ENCODE results near the gene PSTPIP1.

DNA sequence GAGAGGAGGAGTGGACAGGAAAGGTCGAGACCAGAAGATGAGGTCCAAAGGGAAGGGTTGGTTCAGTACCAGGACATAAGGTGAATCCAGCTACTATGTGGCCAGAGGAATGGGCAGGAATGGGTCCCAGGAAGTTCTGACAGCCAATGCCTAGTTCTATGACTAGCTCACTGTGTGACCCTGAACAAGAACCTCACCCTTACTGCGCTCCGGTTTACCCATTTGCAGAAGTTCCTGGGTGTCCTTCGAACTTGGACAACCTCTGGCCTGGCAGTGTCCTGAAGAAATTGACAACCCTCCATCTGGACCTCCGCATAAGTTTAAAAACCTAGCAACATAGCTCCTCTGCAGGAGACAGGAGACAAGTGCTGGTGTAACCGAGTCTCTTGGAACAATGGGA is 12.2 kb upstream of the PSTPIP1 start:
- TF ChIP-seq, protein P1, sequence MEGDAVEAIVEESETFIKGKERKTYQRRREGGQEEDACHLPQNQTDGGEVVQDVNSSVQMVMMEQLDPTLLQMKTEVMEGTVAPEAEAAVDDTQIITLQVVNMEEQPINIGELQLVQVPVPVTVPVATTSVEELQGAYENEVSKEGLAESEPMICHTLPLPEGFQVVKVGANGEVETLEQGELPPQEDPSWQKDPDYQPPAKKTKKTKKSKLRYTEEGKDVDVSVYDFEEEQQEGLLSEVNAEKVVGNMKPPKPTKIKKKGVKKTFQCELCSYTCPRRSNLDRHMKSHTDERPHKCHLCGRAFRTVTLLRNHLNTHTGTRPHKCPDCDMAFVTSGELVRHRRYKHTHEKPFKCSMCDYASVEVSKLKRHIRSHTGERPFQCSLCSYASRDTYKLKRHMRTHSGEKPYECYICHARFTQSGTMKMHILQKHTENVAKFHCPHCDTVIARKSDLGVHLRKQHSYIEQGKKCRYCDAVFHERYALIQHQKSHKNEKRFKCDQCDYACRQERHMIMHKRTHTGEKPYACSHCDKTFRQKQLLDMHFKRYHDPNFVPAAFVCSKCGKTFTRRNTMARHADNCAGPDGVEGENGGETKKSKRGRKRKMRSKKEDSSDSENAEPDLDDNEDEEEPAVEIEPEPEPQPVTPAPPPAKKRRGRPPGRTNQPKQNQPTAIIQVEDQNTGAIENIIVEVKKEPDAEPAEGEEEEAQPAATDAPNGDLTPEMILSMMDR (conservative IDR thresholded peaks at IDR 0.05; ENCODE audit: low read length): no peak
- TF ChIP-seq EZH2phosphoT487 (IDR thresholded peaks at IDR 0.05; ENCODE audit: borderline replicate concordance, low read depth, low read length): no peak

Data from OCI-LY7 (cell line).